Stimulated activated CD4-positive, alpha-beta T cell treated with anti-CD3 and anti-CD28 coated beads, TNF-alpha, amount 100 ng/mL, for 24 hours (primary cell): ENCODE data around the gene PAX7.

Experiments used
- DNase-seq, 3 experiments: peaks; one replicate each; pipeline ENCODE4 v3.0.0-alpha.2; 2020; ENCODE audit warnings: low read depth in 3 of 3

PAX7 gene

GRCh38 chr1:18618546-18619466 lies 11.8 kb upstream of the PAX7 start:
- DNase-seq = no peak

GRCh38 chr1:18619467-18619835 lies 11.2 kb upstream of the PAX7 start:
- DNase-seq = no peak

- no peak for DNase-seq
These were observed 2.1 kb upstream of the PAX7 start for GRCh38 chr1:18628511-18628910.

DNA sequence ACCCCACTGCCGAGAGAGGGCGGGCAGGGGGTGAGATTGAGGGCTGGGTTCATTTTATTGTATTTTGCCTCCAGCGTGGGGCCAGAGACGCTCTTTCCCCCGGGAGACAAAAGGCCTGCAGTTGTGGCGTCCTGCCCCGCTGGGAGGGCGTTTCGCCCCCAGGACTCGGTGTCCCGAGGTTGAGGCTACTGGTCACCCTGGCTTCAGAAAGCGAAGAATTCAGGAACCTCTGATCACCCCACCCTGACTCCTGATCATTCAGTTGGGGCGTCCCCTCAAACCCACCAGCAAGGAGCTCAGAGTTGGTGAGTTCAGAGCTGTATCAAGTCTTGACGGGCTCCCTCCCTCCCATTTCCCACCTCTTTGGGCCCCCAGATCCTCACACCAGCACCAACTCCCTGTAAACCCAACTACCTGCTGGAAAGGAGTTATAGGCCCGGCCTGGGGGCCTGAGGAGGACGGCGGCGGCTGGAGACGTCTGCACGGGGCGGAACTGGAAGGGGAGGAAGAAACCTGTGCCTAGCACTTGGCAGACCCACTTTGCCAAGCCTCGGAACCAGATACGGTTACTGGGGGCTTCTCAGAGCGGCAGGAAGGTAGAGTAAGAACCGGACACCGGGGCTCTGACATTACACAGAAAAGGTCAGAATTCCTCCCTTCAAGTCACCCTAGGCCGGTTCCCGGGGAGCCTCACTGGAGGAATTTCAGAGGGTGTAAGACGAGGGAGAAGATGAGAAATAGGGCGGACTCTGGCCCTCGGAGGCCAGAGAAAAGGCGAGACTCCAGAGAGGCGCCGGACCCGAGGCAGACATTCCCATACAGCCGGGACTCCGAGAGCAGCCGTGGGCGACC lies 761 bp upstream of the PAX7 start:
- DNase-seq = no peak

DNA sequence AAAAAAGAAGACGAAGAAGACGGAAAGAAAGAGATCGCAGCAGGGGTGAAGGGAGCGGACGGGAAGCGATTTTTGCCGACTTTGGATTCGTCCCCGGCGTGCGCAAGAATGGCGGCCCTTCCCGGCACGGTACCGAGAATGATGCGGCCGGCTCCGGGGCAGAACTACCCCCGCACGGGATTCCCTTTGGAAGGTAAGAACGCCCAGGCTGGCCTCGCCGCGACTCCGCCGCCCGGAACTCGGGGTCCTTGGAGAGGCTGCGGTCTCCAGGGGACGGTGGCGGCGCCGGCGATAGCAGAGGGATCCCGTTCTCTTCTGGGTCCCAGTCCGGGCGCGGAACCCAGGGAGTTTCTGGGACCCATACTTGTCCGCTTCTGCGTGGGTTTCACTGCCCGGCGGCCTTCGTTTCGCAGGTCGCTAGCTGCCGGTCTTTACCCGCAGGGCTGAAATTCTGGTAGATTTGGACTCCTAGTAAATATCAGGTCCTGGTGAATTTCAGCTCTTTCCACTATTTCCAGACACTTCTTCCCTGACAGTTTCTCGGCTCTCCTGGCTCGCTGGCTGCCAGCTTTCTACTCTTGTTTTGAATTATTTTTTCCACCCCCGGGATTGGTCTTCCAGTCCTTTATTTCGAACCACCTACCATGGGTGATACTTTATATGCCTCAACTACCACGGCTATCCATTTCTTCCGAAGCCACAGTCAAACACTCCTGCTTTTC lies 1.0 kb downstream of the PAX7 start:
- no peak for DNase-seq

GRCh38 chr1:18632218-18632588 lies 1.6 kb downstream of the PAX7 start:
- no peak for DNase-seq

- no peak for DNase-seq
These were observed 2.3 kb downstream of the PAX7 start for GRCh38 chr1:18632783-18633421.

GRCh38 chr1:18633422-18634155 lies 2.9 kb downstream of the PAX7 start:
- no peak for DNase-seq

DNA sequence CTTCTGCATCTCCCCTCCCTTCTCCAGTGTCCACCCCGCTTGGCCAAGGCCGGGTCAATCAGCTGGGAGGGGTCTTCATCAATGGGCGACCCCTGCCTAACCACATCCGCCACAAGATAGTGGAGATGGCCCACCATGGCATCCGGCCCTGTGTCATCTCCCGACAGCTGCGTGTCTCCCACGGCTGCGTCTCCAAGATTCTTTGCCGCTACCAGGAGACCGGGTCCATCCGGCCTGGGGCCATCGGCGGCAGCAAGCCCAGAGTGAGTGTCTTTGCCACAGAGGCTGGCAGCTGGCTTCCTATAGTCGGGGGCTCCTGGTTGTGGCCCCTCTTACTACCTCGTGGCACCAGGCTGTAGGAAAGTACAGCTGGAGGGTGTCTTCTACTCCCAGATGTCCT lies 3.6 kb downstream of the PAX7 start:
- DNase-seq = no peak

GRCh38 chr1:18635070-18635577 lies 4.5 kb downstream of the PAX7 start:
- no peak for DNase-seq

GRCh38 chr1:18635891-18636595 lies 5.4 kb downstream of the PAX7 start:
- DNase-seq = no peak

GRCh38 chr1:18636596-18637508 lies 6.2 kb downstream of the PAX7 start:
- DNase-seq = no peak

DNA sequence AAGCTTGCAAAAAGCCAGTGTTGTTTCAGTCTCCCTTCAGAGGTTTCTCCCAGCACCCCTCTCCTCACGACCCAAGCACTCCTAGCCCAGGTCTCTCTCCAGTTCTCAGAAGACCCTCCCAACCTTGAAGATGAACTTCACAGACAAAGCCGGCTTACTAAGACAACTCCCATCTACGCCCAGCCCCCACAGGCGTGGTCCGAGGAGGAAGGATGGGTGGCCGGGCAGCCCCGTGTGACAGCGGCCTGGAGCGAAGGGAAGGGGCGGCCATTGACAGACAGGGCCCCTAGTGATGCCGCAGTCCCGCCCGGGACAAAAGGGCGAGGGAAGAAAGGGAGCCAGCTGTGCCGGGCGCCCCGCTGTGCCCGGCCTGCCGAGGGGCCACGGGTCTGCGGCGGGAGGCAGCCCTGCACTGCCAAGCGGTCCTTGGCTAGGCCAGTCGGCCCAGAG lies 6.9 kb downstream of the PAX7 start:
- no peak for DNase-seq

- DNase-seq = no peak
These were observed 7.6 kb downstream of the PAX7 start for GRCh38 chr1:18637962-18638834.

DNA sequence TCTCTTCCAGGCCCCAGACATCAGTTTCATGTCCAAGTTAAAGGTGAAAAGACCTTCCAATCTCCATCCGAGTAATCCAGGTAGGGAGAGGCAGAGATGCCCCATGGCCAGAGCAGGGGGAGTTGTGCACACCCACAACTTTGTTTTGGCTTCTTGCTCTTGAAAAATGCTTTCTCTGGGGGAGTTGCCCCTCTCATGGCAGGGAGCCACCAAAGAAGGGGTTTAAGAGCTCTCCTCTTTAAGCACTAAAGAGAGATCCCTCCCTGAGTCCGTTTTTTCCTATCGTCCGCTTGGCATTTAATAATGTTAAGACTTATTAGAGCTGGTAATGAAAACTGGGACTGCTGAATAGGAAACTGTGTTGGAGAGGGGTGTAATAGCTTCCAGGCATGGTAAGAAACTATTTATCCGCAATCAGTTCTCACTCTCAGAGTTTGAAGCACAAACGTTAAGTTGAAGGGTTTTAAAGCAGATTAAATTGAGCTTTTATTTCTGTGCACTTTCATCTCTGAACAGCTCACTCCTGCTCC lies 8.3 kb downstream of the PAX7 start:
- DNase-seq = no peak

- no peak for DNase-seq
These were observed 8.9 kb downstream of the PAX7 start for GRCh38 chr1:18639368-18640055.
